Embryonic facial prominence (tissue), 1 donor: ENCODE results near the gene PCBD2.

Experiments used
- DNase-seq: peaks from one replicate; pipeline ENCODE4 v3.0.0-alpha.2; 2016; ENCODE audit errors: extremely low spot score

PCBD2 gene

DNA sequence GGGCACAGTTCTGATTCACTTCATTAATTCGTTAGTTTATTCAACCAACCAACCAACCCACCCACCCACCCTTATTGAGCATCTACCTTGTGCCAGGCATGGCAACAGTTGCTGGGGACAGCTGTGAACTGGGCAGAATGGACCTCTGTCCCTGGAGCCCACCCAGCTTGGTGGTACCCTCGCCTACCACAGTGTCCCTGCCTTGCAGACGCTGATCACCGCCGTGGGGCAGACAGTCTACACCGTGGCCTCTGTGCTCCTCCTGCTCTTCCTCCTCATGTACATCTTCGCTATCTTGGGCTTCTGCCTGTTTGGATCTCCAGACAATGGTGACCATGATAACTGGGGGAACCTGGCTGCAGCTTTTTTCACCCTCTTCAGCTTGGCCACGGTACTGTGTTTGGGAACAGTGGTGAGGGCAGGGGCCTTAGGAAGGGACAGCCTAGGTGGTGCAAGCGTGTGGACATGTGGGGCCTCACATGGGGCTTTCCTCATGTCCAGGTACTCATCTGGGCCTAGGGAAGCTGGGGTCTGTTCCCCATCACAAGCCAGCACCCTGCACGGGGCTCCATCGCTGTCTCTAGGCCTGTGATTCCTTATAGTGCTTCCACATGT is 102.9 kb downstream of the PCBD2 start:
- DNase-seq, result no peak

- no peak for DNase-seq
Measured at GRCh38 chr5:135008556-135008955, 103.6 kb downstream of the PCBD2 start.

- no peak for DNase-seq
Measured at GRCh38 chr5:135008981-135009735, 104.2 kb downstream of the PCBD2 start.

GRCh38 chr5:135009736-135010501 is 105.0 kb downstream of the PCBD2 start:
- DNase-seq, result no peak

DNA sequence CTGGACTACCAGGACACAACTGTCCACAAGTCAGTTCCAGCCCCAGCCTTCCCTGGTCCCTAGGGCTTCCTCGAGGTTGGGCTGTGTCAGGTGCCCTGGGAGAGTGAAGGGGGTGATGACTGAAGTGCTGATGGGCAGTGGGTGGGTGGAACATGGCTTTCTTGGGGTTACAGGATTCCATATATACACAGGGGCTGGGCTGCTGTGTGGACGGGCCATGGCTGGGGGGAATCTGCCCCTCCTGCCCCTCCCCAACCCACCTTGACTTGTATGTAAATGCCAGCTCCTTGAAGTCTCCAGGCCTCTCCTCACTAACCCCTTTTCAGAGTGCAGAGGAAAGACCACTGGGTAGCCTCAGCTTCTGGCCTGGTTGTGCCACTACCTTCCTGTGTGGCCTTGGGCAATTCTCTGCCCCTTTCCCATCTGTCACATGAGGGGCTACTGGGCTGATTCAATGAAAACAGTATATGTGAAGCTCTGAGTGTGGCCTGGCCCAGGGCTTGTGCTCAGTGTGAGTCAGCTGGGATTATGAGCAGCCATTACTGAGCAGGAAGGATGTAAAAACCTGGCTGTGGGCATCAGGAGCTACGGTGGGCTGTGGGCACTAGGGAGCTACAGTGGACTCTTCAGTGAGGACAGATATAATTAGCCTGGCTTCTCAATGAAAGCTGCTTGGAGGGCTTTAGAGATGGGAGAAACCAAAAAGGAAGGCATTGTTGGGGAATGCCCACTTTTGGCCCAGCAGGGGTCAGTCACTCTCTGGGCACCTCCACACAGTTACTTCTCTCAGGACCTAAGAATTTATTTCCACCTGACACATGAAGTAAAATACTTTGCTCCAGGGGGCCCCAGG is 105.8 kb downstream of the PCBD2 start:
- DNase-seq, result no peak

- no peak for DNase-seq
Measured at GRCh38 chr5:135011355-135012032, 106.6 kb downstream of the PCBD2 start.

GRCh38 chr5:135012033-135012588 is 107.2 kb downstream of the PCBD2 start:
- DNase-seq, result no peak
